Gastrocnemius medialis (tissue), 4 donors: Measurements from ENCODE around the gene SFMBT1. TPM values are rescaled to one million over a fixed set of nuclear protein-coding genes. Genes with fewer than 3 reads are reported as not detected.

Experiments
- ATAC-seq, 2 donors: fragments of 150-250 bp; one replicate each; pipeline ENCODE4 v1.9.1; 2016
- DNase-seq, 2 donors: peaks; one replicate each; pipeline ENCODE4 v3.0.0-alpha.2; 2019
- H3K27ac ChIP-seq, 4 donors: fragments of 200-600 bp; sonication (generic); 1 replicate in 1 of 4; 2 replicates in 3 of 4; pipeline ENCODE4 v1.5.1; 2016 to 2018; ENCODE audit warnings: mild to moderate bottlenecking in 2 of 4, moderate library complexity in 1 of 4
- H3K27me3 ChIP-seq, 3 donors: fragments of 200-600 bp; sonication (generic) in 2 of 3; 1 replicate in 1 of 3; 2 replicates in 2 of 3; pipeline versions ENCODE4 v1.5.1 to v1.6.0; 2016 to 2019; ENCODE audit warnings: mild to moderate bottlenecking in 1 of 3, moderate library complexity in 1 of 3
- H3K36me3 ChIP-seq, 2 donors: fragments of 200-600 bp; sonication (generic) in 1 of 2; one replicate each; pipeline ENCODE4 v1.5.1; 2017 to 2018
- H3K4me1 ChIP-seq, 2 donors: fragments of 200-600 bp; sonication (generic) in 1 of 2; one replicate each; pipeline ENCODE4 v1.5.1; 2016 to 2017; ENCODE audit warnings: mild to moderate bottlenecking in 2 of 2
- H3K4me3 ChIP-seq, 4 donors: fragments of 200-600 bp; sonication (generic) in 3 of 4; 1 replicate in 1 of 4; 2 replicates in 3 of 4; pipeline ENCODE4 v1.5.1; 2016 to 2019; ENCODE audit warnings: mild to moderate bottlenecking in 2 of 4
- H3K9me3 ChIP-seq, 3 donors: fragments of 200-600 bp; sonication (generic) in 2 of 3; 1 replicate in 1 of 3; 2 replicates in 2 of 3; pipeline ENCODE4 v1.5.1; 2016 to 2019
- POLR2A ChIP-seq, 2 donors: fragments of 450-650 bp; IDR thresholded peaks; one replicate each; pipeline ENCODE4 v1.6.1; 2017; ENCODE audit warnings: antibody characterized with exemption in 2 of 2, mild to moderate bottlenecking in 2 of 2, moderate library complexity in 2 of 2
- in situ Hi-C, 4 donors: fragments of 200-750 bp; cut with MboI; loops; one replicate each; pipeline versions ENCODE4 v1.15.0 to v1.8.0; 2017; ENCODE audit warnings: low sequenced_read_pairs in 4 of 4
- intact Hi-C: fragments of 100-400 bp; cut with DNase I; formaldehyde crosslinking; loops from one replicate; pipeline ENCODE4 v1.15.1; 2023; ENCODE audit warnings: low total_unique reads
- total RNA-seq, 4 donors: library from RNA; depleted of rRNA; stranded (reverse); fragments of >200 nt; gene quantifications; one replicate each; pipeline versions ENCODE4 v1.1.0 to v1.2.3, GENCODE V29; 2016
- TF ChIP-seq, protein P1 (sequence below), 5 experiments: fragments of 450-650 bp in 3 of 5; fragments of 200-600 bp in 2 of 5; sonication (generic) in 2 of 5; IDR thresholded peaks in 4 of 5; conservative IDR thresholded peaks in 1 of 5; 1 replicate in 4 of 5; 2 replicates in 1 of 5; pipeline ENCODE4 v1.5.1; 2016 to 2019; ENCODE audit warnings: antibody characterized with exemption in 5 of 5, mild to moderate bottlenecking in 3 of 5, moderate library complexity in 3 of 5

SFMBT1 gene
- total RNA-seq, 4 donors from 2014 or later: 17.5 to 39.7 (median 29.8) TPM

DNA sequence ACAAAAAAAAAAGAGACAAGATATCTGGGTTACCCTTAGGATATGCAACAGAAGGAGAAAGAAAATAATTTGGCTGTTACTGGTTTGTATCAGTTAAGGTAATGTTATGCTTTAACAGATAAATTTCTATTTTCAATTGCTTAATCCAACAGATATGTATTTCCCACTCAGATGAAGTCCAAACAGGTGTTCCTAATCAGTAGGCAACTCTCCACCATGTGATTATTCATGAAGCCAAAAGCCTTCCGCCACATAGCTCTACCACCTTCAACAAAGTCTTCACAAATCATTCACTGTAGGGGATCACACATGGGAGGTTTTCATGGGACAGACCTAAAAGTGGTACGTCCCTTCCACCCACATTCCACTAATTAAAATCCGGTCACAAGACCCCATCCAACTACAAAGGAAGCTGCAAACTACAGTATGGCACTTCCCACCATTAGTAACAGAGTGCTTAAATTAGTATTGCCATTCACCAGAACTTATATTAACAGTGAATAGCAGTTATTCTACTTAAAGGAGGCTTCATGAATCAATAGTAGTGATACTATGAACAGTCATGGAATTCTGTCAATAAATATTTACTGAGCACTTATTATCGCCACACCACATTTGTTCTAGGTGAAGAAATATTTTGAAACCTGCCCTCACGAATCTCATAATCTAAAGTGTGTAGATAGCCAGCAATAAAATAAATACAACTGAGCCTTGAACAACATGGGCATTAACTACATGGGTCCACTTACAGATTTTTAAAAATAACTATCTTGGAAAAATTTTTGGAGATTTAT is 66.5 kb downstream of the SFMBT1 start:
- TF ChIP-seq POLR2A (IDR thresholded peaks at IDR 0.05): no peak
- TF ChIP-seq, protein P1, sequence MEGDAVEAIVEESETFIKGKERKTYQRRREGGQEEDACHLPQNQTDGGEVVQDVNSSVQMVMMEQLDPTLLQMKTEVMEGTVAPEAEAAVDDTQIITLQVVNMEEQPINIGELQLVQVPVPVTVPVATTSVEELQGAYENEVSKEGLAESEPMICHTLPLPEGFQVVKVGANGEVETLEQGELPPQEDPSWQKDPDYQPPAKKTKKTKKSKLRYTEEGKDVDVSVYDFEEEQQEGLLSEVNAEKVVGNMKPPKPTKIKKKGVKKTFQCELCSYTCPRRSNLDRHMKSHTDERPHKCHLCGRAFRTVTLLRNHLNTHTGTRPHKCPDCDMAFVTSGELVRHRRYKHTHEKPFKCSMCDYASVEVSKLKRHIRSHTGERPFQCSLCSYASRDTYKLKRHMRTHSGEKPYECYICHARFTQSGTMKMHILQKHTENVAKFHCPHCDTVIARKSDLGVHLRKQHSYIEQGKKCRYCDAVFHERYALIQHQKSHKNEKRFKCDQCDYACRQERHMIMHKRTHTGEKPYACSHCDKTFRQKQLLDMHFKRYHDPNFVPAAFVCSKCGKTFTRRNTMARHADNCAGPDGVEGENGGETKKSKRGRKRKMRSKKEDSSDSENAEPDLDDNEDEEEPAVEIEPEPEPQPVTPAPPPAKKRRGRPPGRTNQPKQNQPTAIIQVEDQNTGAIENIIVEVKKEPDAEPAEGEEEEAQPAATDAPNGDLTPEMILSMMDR (IDR thresholded peaks at IDR 0.05 in 4 of 5, conservative IDR thresholded peaks at IDR 0.05 in 1 of 5): no peak
- ATAC-seq: no peak
- H3K4me1 ChIP-seq: peaks cover 20 to 29% of the 10 kb centered on the region in 2 donors
- intact Hi-C loops (loop anchor here (5.0 kb wide), 1 partner anchor 87 kb away; no protein-coding TSS in a partner anchor), in situ Hi-C loops (no loop called here)
- H3K4me3 ChIP-seq: no peak overlapping the region
- H3K9me3 ChIP-seq: no peaks in the 10 kb centered on the region
- H3K27ac ChIP-seq: peak overlapping the region; percentile 88 to 92 (median 88)
- no peaks in the 10 kb centered on the region for H3K36me3 ChIP-seq
- no peak for DNase-seq
- no peaks in the 10 kb centered on the region for H3K27me3 ChIP-seq

- ATAC-seq: peak; percentile 99 to 100
- H3K4me3 ChIP-seq: peak overlapping the region in 1 of 4 donors; percentile 22
- H3K4me1 ChIP-seq: peaks cover 20 to 23% of the 10 kb centered on the region in 2 donors
- no peaks in the 10 kb centered on the region for H3K9me3 ChIP-seq
- H3K27ac ChIP-seq: peak overlapping the region; percentile 88 to 92 (median 88)
- H3K36me3 ChIP-seq: no peaks in the 10 kb centered on the region
- H3K27me3 ChIP-seq: no peaks in the 10 kb centered on the region
- in situ Hi-C loops: no loop called here
- intact Hi-C loops: loop anchor here (5.0 kb wide), 1 partner anchor 86 kb away; no protein-coding TSS in a partner anchor
- DNase-seq: peak; percentile 74 to 84
- TF ChIP-seq POLR2A (IDR thresholded peaks at IDR 0.05): peak; percentile 34 to 73
- TF ChIP-seq, protein P1 (IDR thresholded peaks at IDR 0.05 in 4 of 5, conservative IDR thresholded peaks at IDR 0.05 in 1 of 5): no peak
Observed at GRCh38 chr3:52978109-52978754, 67.6 kb downstream of the SFMBT1 start.

DNA sequence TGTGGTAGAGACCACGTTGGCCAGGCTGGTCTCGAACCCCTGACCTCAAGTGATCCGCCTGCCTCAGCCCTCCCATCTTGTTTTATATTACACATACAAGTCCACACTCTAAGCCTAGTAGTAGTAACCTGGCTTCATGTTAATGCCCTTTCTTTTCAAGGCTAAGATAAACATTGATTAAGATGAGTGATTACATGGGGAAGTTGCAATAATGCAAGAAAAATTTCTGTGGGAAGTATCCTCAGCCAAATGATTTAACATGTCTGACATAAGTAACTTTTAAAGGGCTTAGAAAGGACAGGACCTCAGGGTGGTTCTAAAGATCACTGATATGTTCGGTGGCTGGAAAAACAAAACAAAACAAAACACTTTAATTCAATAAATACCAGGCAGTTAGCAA is 72.1 kb downstream of the SFMBT1 start:
- Histone ChIP-seq H3K4me3 (no peak overlapping the region), H3K27ac (no peak overlapping the region), H3K4me1 (peaks cover 25 to 28% of the 10 kb centered on the region in 2 donors), H3K36me3 (no peaks in the 10 kb centered on the region), H3K27me3 (no peaks in the 10 kb centered on the region), H3K9me3 (no peaks in the 10 kb centered on the region)
- TF ChIP-seq, protein P1 (IDR thresholded peaks at IDR 0.05 in 4 of 5, conservative IDR thresholded peaks at IDR 0.05 in 1 of 5): no peak
- no peak for TF ChIP-seq POLR2A (IDR thresholded peaks at IDR 0.05)
- in situ Hi-C loops: no loop called here
- DNase-seq (no peak), ATAC-seq (no peak)
- intact Hi-C loops: no loop called here

- ATAC-seq (no peak), DNase-seq (no peak)
- no peak overlapping the region for H3K4me3 ChIP-seq
- intact Hi-C loops (no loop called here), in situ Hi-C loops (no loop called here)
- no peak for TF ChIP-seq POLR2A (IDR thresholded peaks at IDR 0.05)
- TF ChIP-seq, protein P1 (IDR thresholded peaks at IDR 0.05 in 4 of 5, conservative IDR thresholded peaks at IDR 0.05 in 1 of 5): no peak
- no peaks in the 10 kb centered on the region for H3K9me3 ChIP-seq
- no peaks in the 10 kb centered on the region for H3K27me3 ChIP-seq
- peaks cover 10 to 14% of the 10 kb centered on the region in 2 donors for H3K4me1 ChIP-seq
- H3K36me3 ChIP-seq: no peaks in the 10 kb centered on the region
- H3K27ac ChIP-seq: peak overlapping the region in 2 of 4 donors; percentile 46 to 47
Observed at GRCh38 chr3:52971895-52972294, 74.0 kb downstream of the SFMBT1 start.
